H1 (cell line): ENCODE data around the gene CENPM. TPM values are rescaled to one million over a fixed set of nuclear protein-coding genes. Genes with fewer than 3 reads are reported as not detected.
A peak's percentile ranks its signal among the peaks of the same experiment; 100 is the strongest.

Experiments
- CTCF ChIA-PET: fragments of 300-600 bp; sonication (Branson Sonifier 250); formaldehyde crosslinking; loops from one replicate; lab custom pipeline; 2021; ENCODE audit not compliant: partially characterized antibody; lab: Charles Lee
- POLR2A ChIA-PET: fragments of 300-600 bp; sonication (Branson Sonifier 250); formaldehyde crosslinking; loops from one replicate; lab custom pipeline; 2021; ENCODE audit warnings: inconsistent platforms; ENCODE audit not compliant: partially characterized antibody; lab: Charles Lee
- DNase-seq, 2 experiments: peaks; one replicate each; pipeline versions ENCODE4 v3.0.0 to v3.0.0-alpha.2; 2010 to 2022; ENCODE audit warnings: low spot score in 2 of 2, low read depth in 1 of 2, mixed read lengths in 1 of 2
- FAIRE-seq: peaks from 2 replicates; lab custom pipeline; 2011; peaks lifted over from hg19 to GRCh38; lab: Jason Lieb, UNC
- H2AFZ ChIP-seq: 2 replicates; pipeline ENCODE4 v1.8.1; 2012; ENCODE audit warnings: low read length, inconsistent platforms
- H2AK5ac ChIP-seq: 2 replicates; pipeline ENCODE4 v1.6.1; 2013; ENCODE audit warnings: low read depth, low read length
- H2BK120ac ChIP-seq: replicated peaks from 2 replicates; pipeline ENCODE3; 2013; ENCODE audit warnings: low read depth, low read length, inconsistent platforms
- H2BK12ac ChIP-seq: 2 replicates; pipeline ENCODE4 v1.6.1; 2013; ENCODE audit warnings: low read depth, low read length
- H2BK15ac ChIP-seq: 2 replicates; pipeline ENCODE4 v1.6.1; 2013; ENCODE audit warnings: low read length
- H2BK20ac ChIP-seq: 2 replicates; pipeline ENCODE4 v1.6.1; 2013; ENCODE audit warnings: low read length
- H2BK5ac ChIP-seq: 2 replicates; pipeline ENCODE4 v1.6.1; 2013; ENCODE audit warnings: low read depth, low read length
- H3K14ac ChIP-seq: 2 replicates; pipeline ENCODE4 v1.6.1; 2013; ENCODE audit warnings: inconsistent platforms; ENCODE audit not compliant: insufficient read length
- H3K18ac ChIP-seq: 2 replicates; pipeline ENCODE4 v1.6.1; 2013; ENCODE audit warnings: low read length; ENCODE audit errors: extremely low read depth
- H3K23ac ChIP-seq: 2 replicates; pipeline ENCODE4 v1.6.1; 2013; ENCODE audit warnings: inconsistent platforms; ENCODE audit not compliant: insufficient read length
- H3K23me2 ChIP-seq: 2 replicates; pipeline ENCODE4 v1.6.1; 2013; ENCODE audit warnings: low read depth, low read length
- H3K27ac ChIP-seq: 2 replicates; pipeline ENCODE4 v1.6.1; 2011; ENCODE audit warnings: low read depth, low read length, inconsistent platforms
- H3K27me3 ChIP-seq, 4 experiments: replicated peaks in 1 of 4; 1 replicate in 1 of 4; 2 replicates in 3 of 4; pipeline versions ENCODE4 v1.6.1 to v1.8.1; 2011 to 2013; ENCODE audit warnings: low read length in 3 of 4, mild to moderate bottlenecking in 3 of 4, inconsistent platforms in 2 of 4, mixed read lengths in 2 of 4, moderate library complexity in 1 of 4; ENCODE audit not compliant: control insufficient read depth in 3 of 4, insufficient read depth in 3 of 4; ENCODE audit errors: extremely low read depth in 1 of 4
- H3K36me3 ChIP-seq, 4 experiments: 2 replicates each; pipeline versions ENCODE4 v1.6.1 to v1.8.1; 2011 to 2013; ENCODE audit warnings: mild to moderate bottlenecking in 4 of 4, low read length in 3 of 4, moderate library complexity in 2 of 4, control low read depth in 1 of 4, inconsistent platforms in 1 of 4; ENCODE audit not compliant: insufficient read depth in 4 of 4, control insufficient read depth in 2 of 4
- H3K4ac ChIP-seq: replicated peaks from 2 replicates; pipeline ENCODE3; 2013; ENCODE audit warnings: low read length, low read depth, mixed read lengths, inconsistent platforms; ENCODE audit not compliant: insufficient read length
- H3K4me1 ChIP-seq, 4 experiments: replicated peaks in 1 of 4; 1 replicate in 1 of 4; 2 replicates in 3 of 4; pipeline versions ENCODE4 v1.6.1 to v1.8.1; 2011 to 2013; ENCODE audit warnings: low read length in 3 of 4, inconsistent platforms in 2 of 4, mixed read lengths in 1 of 4; ENCODE audit not compliant: insufficient read depth in 4 of 4, control insufficient read depth in 3 of 4
- H3K4me2 ChIP-seq, 2 experiments: 2 replicates each; pipeline versions ENCODE4 v1.6.1 to v1.8.1; 2011 to 2013; ENCODE audit warnings: low read depth in 2 of 2, low read length in 2 of 2, control low read depth in 1 of 2, inconsistent platforms in 1 of 2, mild to moderate bottlenecking in 1 of 2; ENCODE audit not compliant: insufficient read depth in 1 of 2
- H3K4me3 ChIP-seq, 4 experiments: fragments of 200-600, 300-600 bp in 1 of 4; sonication (generic), shearing (Covaris generic), sonication (Bioruptor Twin) in 1 of 4; 2 replicates each; pipeline versions ENCODE4 v1.5.1 to v1.8.1; 2011 to 2016; ENCODE audit warnings: low read length in 4 of 4, low read depth in 3 of 4, control low read depth in 2 of 4, inconsistent platforms in 2 of 4, mild to moderate bottlenecking in 2 of 4, mixed read lengths in 1 of 4, moderate library complexity in 1 of 4; ENCODE audit not compliant: insufficient read depth in 2 of 4; ENCODE audit errors: extremely low read depth in 1 of 4
- H3K56ac ChIP-seq: replicated peaks from 2 replicates; pipeline ENCODE3; 2013; ENCODE audit warnings: low read depth, mild to moderate bottlenecking, mixed read lengths, low read length, inconsistent platforms; ENCODE audit not compliant: insufficient read length
- H3K79me1 ChIP-seq: 2 replicates; pipeline ENCODE4 v1.6.1; 2013; ENCODE audit warnings: low read depth, low read length, control low read depth
- H3K79me2 ChIP-seq, 2 experiments: 2 replicates each; pipeline versions ENCODE4 v1.6.1 to v1.8.1; 2012 to 2013; ENCODE audit warnings: low read length in 2 of 2, mild to moderate bottlenecking in 2 of 2, inconsistent platforms in 1 of 2; ENCODE audit not compliant: insufficient read depth in 2 of 2, control insufficient read depth in 1 of 2
- H3K9ac ChIP-seq, 4 experiments: replicated peaks in 1 of 4; 1 replicate in 1 of 4; 2 replicates in 3 of 4; pipeline versions ENCODE4 v1.6.1 to v1.8.1; 2011 to 2013; ENCODE audit warnings: low read depth in 3 of 4, low read length in 3 of 4, control low read depth in 2 of 4, mild to moderate bottlenecking in 2 of 4, moderate library complexity in 2 of 4, inconsistent platforms in 1 of 4; ENCODE audit errors: extremely low read depth in 1 of 4
- H3K9me3 ChIP-seq, 2 experiments: 2 replicates each; pipeline versions ENCODE4 v1.6.1 to v1.8.1; 2012 to 2013; ENCODE audit warnings: mild to moderate bottlenecking in 2 of 2, moderate library complexity in 2 of 2, control low read depth in 1 of 2, inconsistent platforms in 1 of 2, low read depth in 1 of 2, low read length in 1 of 2, mixed read lengths in 1 of 2; ENCODE audit not compliant: insufficient read depth in 2 of 2
- H4K20me1 ChIP-seq, 2 experiments: replicated peaks in 1 of 2; 2 replicates each; pipeline versions ENCODE3 to v1.8.1; 2011 to 2013; ENCODE audit warnings: inconsistent platforms in 2 of 2, low read length in 2 of 2, mild to moderate bottlenecking in 1 of 2; ENCODE audit not compliant: insufficient read depth in 2 of 2, control insufficient read depth in 1 of 2
- H4K5ac ChIP-seq: 2 replicates; pipeline ENCODE4 v1.6.1; 2013; ENCODE audit warnings: low read length, low read depth, mixed read lengths, inconsistent platforms; ENCODE audit not compliant: insufficient read length
- H4K8ac ChIP-seq: 2 replicates; pipeline ENCODE4 v1.8.0; 2013; ENCODE audit warnings: mild to moderate bottlenecking, moderate library complexity, low read length, inconsistent platforms; ENCODE audit not compliant: insufficient read depth; ENCODE audit errors: extremely low read depth
- H4K91ac ChIP-seq: replicated peaks from 2 replicates; pipeline ENCODE3; 2013; ENCODE audit warnings: low read length, mixed read lengths, inconsistent platforms; ENCODE audit not compliant: insufficient read length
- E2F6 ChIP-seq: IDR thresholded peaks from 2 replicates; pipeline ENCODE4 v1.6.1; 2012; ENCODE audit warnings: inconsistent platforms
- MAX ChIP-seq: IDR thresholded peaks from 2 replicates; pipeline ENCODE4 v1.6.1; 2012; ENCODE audit warnings: inconsistent platforms
- SIRT6 ChIP-seq: IDR thresholded peaks from one replicate; pipeline ENCODE4 v1.7.1; 2012; ENCODE audit warnings: low read length, inconsistent platforms
- SIX5 ChIP-seq: IDR thresholded peaks from 2 replicates; pipeline ENCODE4 v1.6.1; 2011; ENCODE audit warnings: mild to moderate bottlenecking, low read depth, low read length
- SP4 ChIP-seq: IDR thresholded peaks from 2 replicates; pipeline ENCODE4 v1.6.1; 2012; ENCODE audit warnings: low read length, inconsistent platforms
- WGBS, 2 experiments: shearing (Covaris generic) in 1 of 2; methylation state at CpG; one replicate each; pipeline versions ENCODE4 v1.1.6 to v1.1.7; 2013 to 2015; ENCODE audit warnings: low lambda C conversion rate in 2 of 2, mixed read lengths in 2 of 2, inconsistent platforms in 1 of 2, low coverage in 1 of 2, missing lambda C conversion rate in 1 of 2; ENCODE audit not compliant: insufficient replicate concordance in 2 of 2, insufficient coverage in 1 of 2, insufficient read length in 1 of 2; ENCODE audit errors: extremely low coverage in 1 of 2, missing lambda C conversion rate in 1 of 2; 5-methylcytosine and 5-hydroxymethylcytosine counted together
- polyA plus RNA-seq, 7 experiments: library from polyadenylated mRNA; depleted of rRNA in 3 of 7; stranded (reverse) in 5 of 7; unstranded in 2 of 7; fragments of >200 nt in 5 of 7; fragments of 200-250 nt in 2 of 7; gene quantifications; 1 replicate in 5 of 7; 2 replicates in 1 of 7; 4 replicates in 1 of 7; pipeline versions ENCODE4 v1.2.1 to v1.2.3, GENCODE V29; 2011 to 2013; ENCODE audit warnings: missing spikeins in 2 of 7, mixed read lengths in 2 of 7
- total RNA-seq: library from RNA; stranded (reverse); fragmentation: NEBNext Ultra II Directional; extraction: Animal tissue kit (Norgen Biotek cat#: 25700); gene quantifications from 2 replicates; pipeline ENCODE4 v1.2.1, GENCODE V29; 2021

The CENPM gene
- total and polyA plus RNA-seq, 2 of the 8 experiments (the other 6 are each of a cell fraction or from before 2014, with no cell fraction given), result 32.0 to 80.4 TPM

GRCh38 chr22:41909310-41910049, 37.5 kb downstream of the CENPM start:
- no peak overlapping the region for H4K5ac ChIP-seq
- H2AK5ac ChIP-seq, result no peak overlapping the region
- POLR2A ChIA-PET, result interaction anchor here (0.8 to 3.5 kb wide), 8 partner anchors 8 to 65 kb away, joined by 3 to 19 read pairs (median 6); partner anchors contain the start of genes CENPM and TNFRSF13C
- H3K4me1 ChIP-seq, result peaks cover 0 to 28% (median 11%) of the 10 kb centered on the region in 4 experiments; a peak in 6 of 7 replicates
- H3K56ac ChIP-seq, result no peak overlapping the region
- no peak overlapping the region for H3K4ac ChIP-seq
- no peak overlapping the region for H4K8ac ChIP-seq
- H2BK12ac ChIP-seq, result no peak overlapping the region
- no peak overlapping the region for H3K14ac ChIP-seq
- H2BK120ac ChIP-seq, result no peak overlapping the region
- no peaks in the 10 kb centered on the region for H3K79me1 ChIP-seq
- H3K4me2 ChIP-seq, result peak overlapping the region; percentile 52 to 62
- no peak overlapping the region for H3K23ac ChIP-seq
- H3K23me2 ChIP-seq, result peaks cover 6% of the 10 kb centered on the region; the same call in 1 of the 2 replicates
- FAIRE-seq (no peak), DNase-seq (peak in 1 of 2 experiments; percentile 80)
- H3K9me3 ChIP-seq, result no peaks in the 10 kb centered on the region; a peak in 1 of 4 replicates
- CTCF ChIA-PET, result interaction anchor here (0.6 to 5.2 kb wide), 6 partner anchors 15 to 212 kb away, joined by 3 to 32 read pairs (median 6); partner anchors contain the start of gene TNFRSF13C
- H3K27ac ChIP-seq, result no peak overlapping the region
- peak overlapping the region in 1 of 4 experiments; percentile 55; a peak in 3 of 8 replicates for H3K4me3 ChIP-seq
- peaks cover 51 to 63% (median 58%) of the 10 kb centered on the region in 4 experiments for H3K27me3 ChIP-seq
- H3K18ac ChIP-seq, result peak overlapping the region; percentile 60; the same call in 1 of the 2 replicates
- 0 out of 2 replicates have a peak overlapping the region, but pooled peaks have one; percentile 3 for H2BK15ac ChIP-seq
- peaks cover 0 to 27% (median 7%) of the 10 kb centered on the region in 4 experiments; a peak in 5 of 8 replicates for H3K36me3 ChIP-seq
- H2BK5ac ChIP-seq, result no peak overlapping the region
- no peaks in the 10 kb centered on the region for H3K79me2 ChIP-seq
- TF ChIP-seq SIX5 (no peak), MAX (peak; percentile 71; the same call in 1 of the 2 replicates), SP4 (no peak), E2F6 (peak; percentile 86), SIRT6 (no peak)
- H2BK20ac ChIP-seq, result no peak overlapping the region
- no peak overlapping the region for H4K91ac ChIP-seq
- peaks cover 18 to 30% of the 10 kb centered on the region in 2 experiments for H4K20me1 ChIP-seq
- WGBS, 2 experiments, result 59% methylated on average over 14 of the region's 55 CpGs; no CpG with 5 or more reads in 1 of the 2 experiments
- H2AFZ ChIP-seq, result no peak overlapping the region
- H3K9ac ChIP-seq, result no peak overlapping the region
